Measurements from ENCODE around the gene BCL6.

BCL6 gene

GRCh38 chr3:187746059-187746441 lies 782 bp upstream of the BCL6 start:
- peak overlapping the region; percentile 100 for H3K27ac Mint-ChIP-seq
- H3K4me3 Mint-ChIP-seq, result peak overlapping the region; percentile 94 to 99
- no peaks in the 10 kb centered on the region for H3K27me3 Mint-ChIP-seq
- peaks cover 57% of the 10 kb centered on the region for H3K4me1 Mint-ChIP-seq
- DNase-seq (no peak), ATAC-seq (no peak)
- H3K9me3 Mint-ChIP-seq, result no peaks in the 10 kb centered on the region

DNA sequence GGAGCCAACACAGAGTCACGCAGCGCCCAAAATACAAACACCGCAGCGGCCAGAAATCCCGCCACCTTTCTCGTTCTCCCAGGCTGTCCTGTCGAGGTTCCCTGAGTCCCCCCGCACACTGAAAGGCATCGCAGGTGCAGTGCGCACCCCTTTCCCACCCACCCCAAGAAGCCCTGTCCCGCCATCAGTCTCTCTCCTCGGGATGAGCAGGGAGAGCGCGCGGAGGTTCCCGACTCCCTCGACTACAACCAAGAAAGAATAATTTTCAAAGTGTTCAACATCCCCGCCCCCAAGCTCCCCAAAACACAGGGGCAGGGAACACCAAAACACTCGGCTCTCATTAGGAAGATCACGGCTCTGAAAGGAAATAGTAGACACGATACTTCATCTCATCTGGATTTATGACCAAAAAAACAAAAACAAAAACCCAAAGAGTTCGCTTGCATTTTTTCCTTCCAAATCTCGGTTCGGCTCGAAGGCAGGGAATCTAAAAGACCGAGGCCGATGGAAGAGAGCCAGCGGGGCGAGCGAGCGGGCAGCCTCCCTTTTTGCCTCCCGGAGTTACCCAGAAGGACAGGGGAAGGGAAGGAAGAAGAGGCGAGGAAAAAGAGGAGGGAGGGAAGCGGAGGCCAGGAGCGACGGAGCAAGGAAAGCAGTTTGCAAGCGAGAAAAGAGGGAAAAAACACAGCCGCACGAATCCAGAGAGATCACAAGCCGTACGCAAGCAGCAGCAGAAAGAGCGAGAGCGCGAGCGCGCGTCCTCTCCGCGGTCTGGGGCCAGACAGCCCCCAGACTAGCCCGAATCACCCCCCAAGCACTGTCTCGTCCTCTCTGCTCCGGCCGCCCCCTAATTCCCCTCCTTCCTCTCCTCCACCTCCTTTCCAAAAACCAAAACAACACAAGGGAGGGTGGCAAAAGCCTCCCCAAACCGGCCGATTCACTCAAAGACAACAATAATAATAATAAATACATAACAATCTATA lies 808 bp downstream of the BCL6 start:
- ATAC-seq, result no peak
- peaks cover 56% of the 10 kb centered on the region for H3K4me1 Mint-ChIP-seq
- no peaks in the 10 kb centered on the region for H3K27me3 Mint-ChIP-seq
- H3K4me3 Mint-ChIP-seq, result peak overlapping the region; percentile 94 to 99
- peak; percentile 54 to 56 for DNase-seq
- no peaks in the 10 kb centered on the region for H3K9me3 Mint-ChIP-seq
- peak overlapping the region; percentile 100 for H3K27ac Mint-ChIP-seq

DNA sequence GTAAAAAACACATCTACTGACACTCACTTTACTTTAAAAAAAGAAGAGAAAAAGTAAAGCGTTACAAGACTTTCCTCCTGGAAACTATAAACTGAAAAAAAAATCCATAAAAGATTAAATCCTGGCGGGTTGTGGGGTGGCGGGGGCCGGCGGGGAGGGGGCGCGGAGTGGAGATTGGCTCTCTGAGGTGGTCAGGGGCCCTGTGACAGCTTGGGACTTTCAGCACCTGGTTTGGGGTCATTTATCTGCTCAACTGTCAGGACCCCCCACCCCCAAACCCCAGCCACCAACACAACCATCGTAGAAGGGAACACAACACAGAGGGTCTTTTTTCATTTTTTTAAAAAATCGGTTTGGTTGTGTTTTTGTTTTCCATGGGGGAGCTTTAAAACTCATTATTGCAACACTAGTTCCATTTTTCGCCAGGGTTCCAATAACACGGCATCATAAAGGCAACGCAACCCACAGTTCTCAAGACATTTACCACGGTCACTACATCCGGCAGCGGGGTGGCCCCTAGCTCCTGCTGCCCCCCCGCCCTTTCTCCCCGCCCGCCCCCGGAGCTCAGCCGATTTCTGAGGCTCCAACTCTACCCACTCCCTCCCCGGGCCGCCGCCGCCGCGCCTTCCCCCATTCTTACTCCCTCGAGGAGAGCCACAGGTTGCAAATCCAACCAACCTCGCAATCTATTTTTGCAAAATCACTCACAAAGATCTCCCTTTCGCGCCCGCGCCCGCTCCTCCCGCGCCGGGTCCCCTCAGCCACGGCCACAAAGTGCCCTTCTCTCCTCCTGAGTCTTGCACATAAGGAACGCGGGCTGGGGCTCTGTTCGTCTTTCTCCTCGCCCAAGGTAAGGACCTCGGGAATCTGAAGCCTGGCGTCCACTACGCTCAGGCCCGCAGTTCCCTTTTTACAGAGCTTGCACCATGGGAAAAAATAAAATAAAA lies 1.8 kb downstream of the BCL6 start:
- Mint-ChIP-seq H3K27ac (peak overlapping the region; percentile 100), H3K4me1 (peaks cover 52% of the 10 kb centered on the region), H3K9me3 (no peaks in the 10 kb centered on the region), H3K27me3 (no peaks in the 10 kb centered on the region), H3K4me3 (peak overlapping the region; percentile 94 to 99)
- DNase-seq (peak; percentile 73 to 79), ATAC-seq (peak; percentile 14)

DNA sequence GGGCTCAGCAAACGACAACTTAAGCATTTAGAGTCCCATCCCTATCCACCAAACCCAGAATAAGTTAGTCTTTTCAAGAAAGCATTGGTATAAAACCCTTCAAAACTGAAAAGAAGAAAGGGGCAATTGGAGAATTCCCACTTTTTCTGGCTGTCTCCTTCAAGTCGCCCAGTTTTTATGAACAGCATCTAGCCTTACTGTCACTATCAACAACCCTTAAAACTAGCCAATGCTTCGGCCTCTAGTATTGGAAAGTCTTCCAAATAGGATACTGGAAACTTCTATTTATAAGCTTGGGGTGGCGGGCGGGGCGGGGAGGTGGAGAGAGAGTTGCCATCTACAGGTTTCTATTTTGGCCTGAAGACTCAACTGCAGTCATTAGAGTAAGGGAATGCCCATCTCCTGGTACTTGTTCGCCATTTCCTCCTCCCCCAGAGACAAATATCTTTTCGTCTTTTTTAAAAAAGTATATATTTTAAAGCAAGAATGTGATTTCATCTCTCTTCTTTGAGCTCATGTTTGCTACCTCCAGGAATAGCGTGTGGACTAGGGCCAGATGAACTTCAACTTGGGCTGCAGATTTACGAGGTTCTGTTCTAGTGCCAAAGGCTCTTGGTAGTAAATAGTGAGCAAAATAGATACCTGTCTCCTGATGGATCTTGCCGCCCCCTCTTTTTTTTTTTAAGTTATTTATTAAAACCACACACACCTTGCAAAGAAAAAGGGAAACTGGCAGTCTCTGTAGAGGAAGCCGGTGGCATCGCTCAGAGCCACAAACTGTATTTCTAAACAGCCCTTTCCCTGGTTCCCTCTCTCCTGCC lies 2.7 kb downstream of the BCL6 start:
- no peak for ATAC-seq
- peak overlapping the region; percentile 94 to 99 for H3K4me3 Mint-ChIP-seq
- H3K27ac Mint-ChIP-seq, result peak overlapping the region; percentile 100
- H3K4me1 Mint-ChIP-seq, result peaks cover 43% of the 10 kb centered on the region
- H3K27me3 Mint-ChIP-seq, result no peaks in the 10 kb centered on the region
- peak; percentile 32 to 37 for DNase-seq
- H3K9me3 Mint-ChIP-seq, result no peaks in the 10 kb centered on the region

- Mint-ChIP-seq H3K9me3 (no peaks in the 10 kb centered on the region), H3K27ac (peak overlapping the region; percentile 97 to 100), H3K4me3 (peak overlapping the region; percentile 94 to 99), H3K27me3 (no peaks in the 10 kb centered on the region), H3K4me1 (peaks cover 45% of the 10 kb centered on the region)
- ATAC-seq (peak; percentile 61), DNase-seq (peak; percentile 77 to 84)
These were observed 3.6 kb downstream of the BCL6 start for GRCh38 chr3:187741403-187742350.

- Mint-ChIP-seq H3K27ac (peak overlapping the region; percentile 98 to 100), H3K27me3 (no peaks in the 10 kb centered on the region), H3K4me3 (peak overlapping the region; percentile 94 to 99), H3K9me3 (no peaks in the 10 kb centered on the region), H3K4me1 (peaks cover 55% of the 10 kb centered on the region)
- peak; percentile 19 for ATAC-seq
- DNase-seq, result peak; percentile 72 to 80
These were observed 4.6 kb downstream of the BCL6 start for GRCh38 chr3:187740421-187741399.

- H3K27me3 Mint-ChIP-seq, result no peaks in the 10 kb centered on the region
- peak; percentile 85 to 89 for DNase-seq
- ATAC-seq, result peak; percentile 13
- H3K4me1 Mint-ChIP-seq, result peaks cover 59% of the 10 kb centered on the region
- H3K27ac Mint-ChIP-seq, result peak overlapping the region; percentile 98 to 100
- H3K9me3 Mint-ChIP-seq, result no peaks in the 10 kb centered on the region
- peak overlapping the region; percentile 94 to 99 for H3K4me3 Mint-ChIP-seq
These were observed 5.5 kb downstream of the BCL6 start for GRCh38 chr3:187739561-187740332.

- Mint-ChIP-seq H3K4me1 (peaks cover 59% of the 10 kb centered on the region), H3K4me3 (peak overlapping the region; percentile 94 to 99), H3K27me3 (no peaks in the 10 kb centered on the region), H3K9me3 (no peaks in the 10 kb centered on the region), H3K27ac (peak overlapping the region; percentile 95 to 96)
- ATAC-seq (no peak), DNase-seq (peak in 1 of 2 donors; percentile 53)
These were observed 6.1 kb downstream of the BCL6 start for GRCh38 chr3:187739094-187739560.

DNA sequence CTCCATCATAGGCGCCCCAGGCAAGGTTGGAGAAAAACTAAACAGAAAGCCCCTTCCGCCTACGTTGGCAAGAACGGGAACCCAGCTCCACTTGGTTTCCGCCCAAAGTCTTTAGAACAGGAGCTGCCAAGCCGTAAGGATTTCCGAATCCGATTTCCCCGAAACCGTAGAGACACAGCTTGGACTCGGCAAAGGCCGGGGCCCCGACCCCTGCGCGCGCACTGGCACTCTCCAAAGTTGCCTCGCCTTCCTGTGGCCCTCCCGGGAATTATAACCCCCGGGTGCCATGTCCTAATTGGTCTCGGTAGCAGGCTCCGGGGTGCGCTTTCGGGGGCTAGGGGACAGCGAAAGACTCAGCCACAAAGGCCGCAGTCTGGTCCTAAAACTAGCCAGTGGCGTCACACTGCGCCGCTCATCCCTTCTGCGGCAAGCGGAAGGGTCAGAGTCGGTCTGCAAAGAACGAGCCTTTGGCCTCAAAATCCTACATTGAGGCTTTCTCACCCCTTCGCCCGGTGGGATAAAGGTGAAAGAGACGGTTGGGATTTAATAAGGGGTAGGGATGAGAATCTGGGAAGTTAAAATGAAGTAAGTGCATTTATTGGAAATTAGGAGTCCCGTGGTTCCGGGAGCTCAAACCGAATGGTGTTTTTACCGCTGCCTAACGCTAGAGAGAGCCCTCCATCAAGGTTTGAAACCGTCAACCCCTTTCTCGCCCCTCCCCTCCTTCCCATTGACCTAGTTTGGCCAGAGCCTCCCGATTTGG lies 6.8 kb downstream of the BCL6 start:
- DNase-seq (peak; percentile 71 to 76), ATAC-seq (peak; percentile 39)
- peak overlapping the region; percentile 94 to 99 for H3K4me3 Mint-ChIP-seq
- no peaks in the 10 kb centered on the region for H3K27me3 Mint-ChIP-seq
- peaks cover 59% of the 10 kb centered on the region for H3K4me1 Mint-ChIP-seq
- peak overlapping the region; percentile 95 to 96 for H3K27ac Mint-ChIP-seq
- H3K9me3 Mint-ChIP-seq, result no peaks in the 10 kb centered on the region

DNA sequence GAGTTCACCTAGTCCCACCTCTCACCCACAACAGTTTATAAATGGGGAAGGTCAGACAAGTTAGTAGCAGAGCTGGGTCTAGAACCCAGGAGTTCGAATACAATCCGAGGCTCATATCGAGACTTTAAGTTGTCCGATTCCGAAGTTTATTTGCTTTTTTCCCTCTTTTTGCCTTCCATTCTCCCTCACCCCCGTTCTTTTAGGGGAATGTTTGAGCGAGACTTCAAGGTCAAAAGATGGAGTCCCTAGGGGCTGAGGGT lies 7.3 kb downstream of the BCL6 start:
- Mint-ChIP-seq H3K27me3 (no peaks in the 10 kb centered on the region), H3K9me3 (no peaks in the 10 kb centered on the region), H3K4me3 (peak overlapping the region; percentile 94 to 99), H3K4me1 (peaks cover 59% of the 10 kb centered on the region), H3K27ac (peak overlapping the region; percentile 95 to 96)
- no peak for ATAC-seq
- no peak for DNase-seq

GRCh38 chr3:187737368-187738070 lies 7.7 kb downstream of the BCL6 start:
- peaks cover 59% of the 10 kb centered on the region for H3K4me1 Mint-ChIP-seq
- H3K27me3 Mint-ChIP-seq, result no peaks in the 10 kb centered on the region
- ATAC-seq (peak; percentile 17), DNase-seq (peak in 1 of 2 donors; percentile 73)
- peak overlapping the region; percentile 94 to 99 for H3K4me3 Mint-ChIP-seq
- no peaks in the 10 kb centered on the region for H3K9me3 Mint-ChIP-seq
- peak overlapping the region; percentile 95 to 96 for H3K27ac Mint-ChIP-seq
